Measurements from ENCODE around the gene PKM. TPM values are rescaled to one million over a fixed set of nuclear protein-coding genes. Genes with fewer than 3 reads are reported as not detected.

Gene PKM
- total and polyA plus RNA-seq, 9 of the 15 experiments (the other 6 are each of a cell fraction or from before 2014, with no cell fraction given): 140 to 825 (median 383) TPM

DNA sequence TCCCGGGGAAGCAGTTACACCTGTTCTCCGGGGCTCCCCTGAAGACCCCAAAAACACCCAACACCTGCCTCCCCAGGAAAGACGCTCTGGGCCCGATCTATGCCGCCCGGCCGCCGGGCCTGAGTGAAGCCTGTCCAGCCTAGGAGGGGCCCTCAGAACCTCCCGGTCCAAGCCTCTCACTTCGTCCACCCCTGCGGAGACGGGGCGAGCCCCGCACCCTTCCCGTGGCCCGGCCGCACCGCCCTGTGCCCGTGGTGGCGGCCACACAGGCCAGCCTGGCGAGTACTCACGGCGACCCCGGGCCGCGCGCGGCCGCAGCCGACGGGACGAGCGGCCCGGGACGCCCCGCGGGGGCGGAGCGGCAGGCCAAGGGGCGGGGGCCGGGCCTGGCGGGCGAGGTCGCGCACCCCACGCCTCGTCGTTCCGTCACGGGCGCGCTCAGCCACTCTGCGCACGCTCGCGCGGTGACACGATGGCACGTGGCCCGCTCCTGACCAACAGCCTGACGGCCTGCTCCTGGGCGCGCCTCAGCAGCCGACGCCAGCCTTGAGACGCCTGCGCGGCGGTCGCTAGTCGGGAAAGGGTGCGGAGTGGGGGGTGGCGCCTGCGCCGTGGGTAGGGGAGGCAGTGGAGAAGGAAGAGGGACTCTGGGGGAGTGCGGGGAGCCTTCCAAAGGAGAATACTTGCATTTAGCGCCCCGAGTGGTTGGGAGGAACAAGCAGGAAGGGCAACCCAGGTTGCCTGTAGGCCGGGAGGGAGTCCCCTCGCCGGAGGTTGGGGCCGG is 41.4 kb upstream of the PKM start, which contains the start of gene PARP6 (continued):
- TF ChIP-seq ZNF12 (CRISPR knock-in tag; IDR thresholded peaks at IDR 0.05): no peak
- TF ChIP-seq TCF3 (CRISPR knock-in tag; IDR thresholded peaks at IDR 0.05): no peak
- no peak for TF ChIP-seq RFX7 (CRISPR knock-in tag; IDR thresholded peaks at IDR 0.05)
- no peak for TF ChIP-seq KDM4B (IDR thresholded peaks at IDR 0.05; ENCODE audit: borderline replicate concordance in 2 of 2, low read depth in 1 of 2)
- TF ChIP-seq PCBP1 (IDR thresholded peaks at IDR 0.05; ENCODE audit: low read depth, low read length, poor library complexity, severe bottlenecking): no peak
- no peak for TF ChIP-seq JUNB (CRISPR knock-in tag; conservative IDR thresholded peaks at IDR 0.05)
- 0 out of 2 replicates have a peak, but pooled peaks have one; percentile 39 for TF ChIP-seq SOX6 (IDR thresholded peaks at IDR 0.05)
- no peak for TF ChIP-seq ZNF584 (CRISPR knock-in tag; IDR thresholded peaks at IDR 0.05; ENCODE audit: low read depth)
- TF ChIP-seq ZNF24 (IDR thresholded peaks at IDR 0.05): no peak; the same call in 1 of the 2 replicates
- TF ChIP-seq, protein P1, sequence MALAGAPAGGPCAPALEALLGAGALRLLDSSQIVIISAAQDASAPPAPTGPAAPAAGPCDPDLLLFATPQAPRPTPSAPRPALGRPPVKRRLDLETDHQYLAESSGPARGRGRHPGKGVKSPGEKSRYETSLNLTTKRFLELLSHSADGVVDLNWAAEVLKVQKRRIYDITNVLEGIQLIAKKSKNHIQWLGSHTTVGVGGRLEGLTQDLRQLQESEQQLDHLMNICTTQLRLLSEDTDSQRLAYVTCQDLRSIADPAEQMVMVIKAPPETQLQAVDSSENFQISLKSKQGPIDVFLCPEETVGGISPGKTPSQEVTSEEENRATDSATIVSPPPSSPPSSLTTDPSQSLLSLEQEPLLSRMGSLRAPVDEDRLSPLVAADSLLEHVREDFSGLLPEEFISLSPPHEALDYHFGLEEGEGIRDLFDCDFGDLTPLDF (CRISPR knock-in tag; IDR thresholded peaks at IDR 0.05): no peak
- TF ChIP-seq, protein P2, sequence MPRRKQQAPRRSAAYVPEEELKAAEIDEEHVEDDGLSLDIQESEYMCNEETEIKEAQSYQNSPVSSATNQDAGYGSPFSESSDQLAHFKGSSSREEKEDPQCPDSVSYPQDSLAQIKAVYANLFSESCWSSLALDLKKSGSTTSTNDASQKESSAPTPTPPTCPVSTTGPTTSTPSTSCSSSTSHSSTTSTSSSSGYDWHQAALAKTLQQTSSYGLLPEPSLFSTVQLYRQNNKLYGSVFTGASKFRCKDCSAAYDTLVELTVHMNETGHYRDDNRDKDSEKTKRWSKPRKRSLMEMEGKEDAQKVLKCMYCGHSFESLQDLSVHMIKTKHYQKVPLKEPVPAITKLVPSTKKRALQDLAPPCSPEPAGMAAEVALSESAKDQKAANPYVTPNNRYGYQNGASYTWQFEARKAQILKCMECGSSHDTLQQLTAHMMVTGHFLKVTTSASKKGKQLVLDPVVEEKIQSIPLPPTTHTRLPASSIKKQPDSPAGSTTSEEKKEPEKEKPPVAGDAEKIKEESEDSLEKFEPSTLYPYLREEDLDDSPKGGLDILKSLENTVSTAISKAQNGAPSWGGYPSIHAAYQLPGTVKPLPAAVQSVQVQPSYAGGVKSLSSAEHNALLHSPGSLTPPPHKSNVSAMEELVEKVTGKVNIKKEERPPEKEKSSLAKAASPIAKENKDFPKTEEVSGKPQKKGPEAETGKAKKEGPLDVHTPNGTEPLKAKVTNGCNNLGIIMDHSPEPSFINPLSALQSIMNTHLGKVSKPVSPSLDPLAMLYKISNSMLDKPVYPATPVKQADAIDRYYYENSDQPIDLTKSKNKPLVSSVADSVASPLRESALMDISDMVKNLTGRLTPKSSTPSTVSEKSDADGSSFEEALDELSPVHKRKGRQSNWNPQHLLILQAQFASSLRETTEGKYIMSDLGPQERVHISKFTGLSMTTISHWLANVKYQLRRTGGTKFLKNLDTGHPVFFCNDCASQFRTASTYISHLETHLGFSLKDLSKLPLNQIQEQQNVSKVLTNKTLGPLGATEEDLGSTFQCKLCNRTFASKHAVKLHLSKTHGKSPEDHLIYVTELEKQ (CRISPR knock-in tag; IDR thresholded peaks at IDR 0.05): no peak
- TF ChIP-seq SLC30A9 (CRISPR knock-in tag; IDR thresholded peaks at IDR 0.05): no peak
- peak; percentile 75; the same call in 1 of the 2 replicates for TF ChIP-seq ZKSCAN1 (IDR thresholded peaks at IDR 0.05; ENCODE audit: low read depth, low read length)
- TF ChIP-seq, protein P3, sequence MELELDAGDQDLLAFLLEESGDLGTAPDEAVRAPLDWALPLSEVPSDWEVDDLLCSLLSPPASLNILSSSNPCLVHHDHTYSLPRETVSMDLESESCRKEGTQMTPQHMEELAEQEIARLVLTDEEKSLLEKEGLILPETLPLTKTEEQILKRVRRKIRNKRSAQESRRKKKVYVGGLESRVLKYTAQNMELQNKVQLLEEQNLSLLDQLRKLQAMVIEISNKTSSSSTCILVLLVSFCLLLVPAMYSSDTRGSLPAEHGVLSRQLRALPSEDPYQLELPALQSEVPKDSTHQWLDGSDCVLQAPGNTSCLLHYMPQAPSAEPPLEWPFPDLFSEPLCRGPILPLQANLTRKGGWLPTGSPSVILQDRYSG (tag; conservative IDR thresholded peaks at IDR 0.05; ENCODE audit: low read depth): no peak
- TF ChIP-seq ZBTB17 (CRISPR knock-in tag; IDR thresholded peaks at IDR 0.05): no peak
- 0 out of 4 replicates have a peak, but pooled peaks of 1 of the 2 experiments have one; percentile 8 for TF ChIP-seq RAD21 (CRISPR knock-in tag; conservative IDR thresholded peaks at IDR 0.05 in 1 of 2, IDR thresholded peaks at IDR 0.05 in 1 of 2)
- no peak for TF ChIP-seq ASH1L (IDR thresholded peaks at IDR 0.05; ENCODE audit: borderline replicate concordance, low read depth, partially characterized antibody)
- TF ChIP-seq, protein P4, sequence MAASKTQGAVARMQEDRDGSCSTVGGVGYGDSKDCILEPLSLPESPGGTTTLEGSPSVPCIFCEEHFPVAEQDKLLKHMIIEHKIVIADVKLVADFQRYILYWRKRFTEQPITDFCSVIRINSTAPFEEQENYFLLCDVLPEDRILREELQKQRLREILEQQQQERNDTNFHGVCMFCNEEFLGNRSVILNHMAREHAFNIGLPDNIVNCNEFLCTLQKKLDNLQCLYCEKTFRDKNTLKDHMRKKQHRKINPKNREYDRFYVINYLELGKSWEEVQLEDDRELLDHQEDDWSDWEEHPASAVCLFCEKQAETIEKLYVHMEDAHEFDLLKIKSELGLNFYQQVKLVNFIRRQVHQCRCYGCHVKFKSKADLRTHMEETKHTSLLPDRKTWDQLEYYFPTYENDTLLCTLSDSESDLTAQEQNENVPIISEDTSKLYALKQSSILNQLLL (CRISPR knock-in tag; IDR thresholded peaks at IDR 0.05; ENCODE audit: borderline replicate concordance): no peak
- peak; percentile 64 for TF ChIP-seq PHF20 (IDR thresholded peaks at IDR 0.05; ENCODE audit: partially characterized antibody)
